Mesendoderm (in vitro differentiated cells): Measurements from ENCODE around the gene SKA2. TPM values are rescaled to one million over a fixed set of nuclear protein-coding genes. Genes with fewer than 3 reads are reported as not detected.

Source experiments
- DNase-seq: peaks from one replicate; pipeline ENCODE4 v3.0.0; 2013
- H2AK5ac ChIP-seq: 2 replicates; pipeline ENCODE4 v1.6.1; 2013; ENCODE audit warnings: low read length, inconsistent platforms
- H2BK120ac ChIP-seq: 2 replicates; pipeline ENCODE4 v1.6.1; 2013; ENCODE audit warnings: low read depth, mild to moderate bottlenecking, low read length, moderate library complexity, mixed read lengths
- H2BK15ac ChIP-seq: replicated peaks from 2 replicates; pipeline ENCODE4 v1.6.1; 2013; ENCODE audit warnings: low read depth, mild to moderate bottlenecking, moderate library complexity
- H2BK5ac ChIP-seq: 2 replicates; pipeline ENCODE4 v1.6.1; 2013; ENCODE audit warnings: low read length, inconsistent platforms
- H3K18ac ChIP-seq: 2 replicates; pipeline ENCODE4 v1.6.1; 2013; ENCODE audit warnings: mild to moderate bottlenecking, low read length, mixed read lengths
- H3K23ac ChIP-seq: one replicate; pipeline ENCODE4 v1.6.1; 2013; ENCODE audit warnings: low read length
- H3K27ac ChIP-seq: 2 replicates; pipeline ENCODE4 v1.5.1; 2013; ENCODE audit warnings: low read depth, mild to moderate bottlenecking, inconsistent platforms, low read length, moderate library complexity
- H3K27me3 ChIP-seq: 2 replicates; pipeline ENCODE4 v1.6.1; 2013; ENCODE audit warnings: low read length, control low read depth, mild to moderate bottlenecking, inconsistent platforms; ENCODE audit not compliant: insufficient read depth, poor library complexity
- H3K36me3 ChIP-seq: 2 replicates; pipeline ENCODE4 v1.6.1; 2013; ENCODE audit warnings: low read length, inconsistent platforms; ENCODE audit not compliant: control insufficient read depth, insufficient read depth
- H3K4ac ChIP-seq: one replicate; pipeline ENCODE4 v1.6.1; 2013; ENCODE audit warnings: low read depth, mild to moderate bottlenecking, low read length, moderate library complexity
- H3K4me1 ChIP-seq: 2 replicates; pipeline ENCODE4 v1.6.1; 2013; ENCODE audit warnings: low read depth, low read length, inconsistent platforms; ENCODE audit not compliant: control insufficient read depth
- H3K4me2 ChIP-seq: 2 replicates; pipeline ENCODE4 v1.6.1; 2013; ENCODE audit warnings: low read length
- H3K4me3 ChIP-seq: 2 replicates; pipeline ENCODE4 v1.5.1; 2013; ENCODE audit warnings: mild to moderate bottlenecking, low read length
- H3K56ac ChIP-seq: one replicate; pipeline ENCODE4 v1.6.1; 2013; ENCODE audit warnings: low read length
- H3K79me1 ChIP-seq: 2 replicates; pipeline ENCODE4 v1.6.1; 2013; ENCODE audit warnings: low read length, inconsistent platforms
- H3K79me2 ChIP-seq: 2 replicates; pipeline ENCODE4 v1.6.1; 2013; ENCODE audit warnings: mild to moderate bottlenecking, low read length; ENCODE audit not compliant: control insufficient read depth, insufficient read depth
- H3K9ac ChIP-seq: 2 replicates; pipeline ENCODE4 v1.6.1; 2013; ENCODE audit warnings: low read length, inconsistent platforms
- H4K5ac ChIP-seq: one replicate; pipeline ENCODE4 v1.6.1; 2013; ENCODE audit warnings: low read length
- H4K8ac ChIP-seq: one replicate; pipeline ENCODE4 v1.6.1; 2013; ENCODE audit warnings: low read depth, mild to moderate bottlenecking, control low read depth, low read length, moderate library complexity
- WGBS: extraction: QIAGEN DNeasy Blood & Tissue Kit; methylation state at CpG from one replicate; pipeline ENCODE4 v1.1.7; 2013; ENCODE audit warnings: low lambda C conversion rate, missing lambda C conversion rate; ENCODE audit not compliant: insufficient coverage; ENCODE audit errors: extremely low coverage; 5-methylcytosine and 5-hydroxymethylcytosine counted together
- polyA plus RNA-seq, 2 experiments: library from polyadenylated mRNA; stranded (reverse); fragments of 200-250 nt; gene quantifications; one replicate each; pipeline ENCODE4 v1.2.3, GENCODE V29; 2013

SKA2 gene
- polyA plus RNA-seq (2013, experiment 1 of 2), result 226 TPM
- polyA plus RNA-seq (2013, experiment 2 of 2), result 227 TPM

GRCh38 chr17:59154721-59155438 lies at the start of gene SKA2:
TSS of gene SKA2 (minus strand) at chr17:59155186. CDS start at chr17:59155163, 23 bp downstream.
- Histone ChIP-seq H2AK5ac (no peak within 1 kb of the TSS), H3K27ac (peak within 1 kb of the TSS; percentile 94), H3K36me3 (no peaks in the 10 kb centered on the region), H3K4me3 (peak within 1 kb of the TSS; percentile 92), H2BK5ac (peak within 1 kb of the TSS; percentile 60), H3K4me1 (peaks cover 2% of the 10 kb centered on the region), H4K5ac (peak within 1 kb of the TSS; percentile 84), H3K79me1 (peaks cover 10% of the 10 kb centered on the region), H2BK15ac (no peak within 1 kb of the TSS), H3K23ac (no peak within 1 kb of the TSS), H2BK120ac (peak within 1 kb of the TSS; percentile 93), H3K18ac (peak within 1 kb of the TSS; percentile 73), H4K8ac (no peak within 1 kb of the TSS), H3K27me3 (no peaks in the 10 kb centered on the region), H3K56ac (peak within 1 kb of the TSS; percentile 98), H3K4ac (peak within 1 kb of the TSS; percentile 93), H3K4me2 (peak within 1 kb of the TSS; percentile 35), H3K79me2 (peaks cover 55% of the 10 kb centered on the region), H3K9ac (peak within 1 kb of the TSS; percentile 93)
- WGBS, result no CpG with 5 or more reads among the region's 39 CpGs
- peak; percentile 100 for DNase-seq

- no peaks in the 10 kb centered on the region for H3K79me1 ChIP-seq
- H3K36me3 ChIP-seq, result no peaks in the 10 kb centered on the region
- H4K8ac ChIP-seq, result no peak overlapping the region
- no peak overlapping the region for H3K23ac ChIP-seq
- H3K27ac ChIP-seq, result no peak overlapping the region
- H2BK15ac ChIP-seq, result no peak overlapping the region
- no peak overlapping the region for H3K9ac ChIP-seq
- no peak overlapping the region for H4K5ac ChIP-seq
- H2AK5ac ChIP-seq, result no peak overlapping the region
- no CpG with 5 or more reads among the region's 1 CpG for WGBS
- H3K56ac ChIP-seq, result no peak overlapping the region
- H2BK120ac ChIP-seq, result no peak overlapping the region
- no peaks in the 10 kb centered on the region for H3K4me1 ChIP-seq
- H3K79me2 ChIP-seq, result no peaks in the 10 kb centered on the region
- H3K18ac ChIP-seq, result no peak overlapping the region
- DNase-seq, result no peak
- no peak overlapping the region for H3K4me2 ChIP-seq
- no peaks in the 10 kb centered on the region for H3K27me3 ChIP-seq
- no peak overlapping the region for H2BK5ac ChIP-seq
- H3K4ac ChIP-seq, result no peak overlapping the region
- H3K4me3 ChIP-seq, result no peak overlapping the region
These were observed 47.3 kb upstream of the SKA2 start for GRCh38 chr17:59202320-59202719.

DNA sequence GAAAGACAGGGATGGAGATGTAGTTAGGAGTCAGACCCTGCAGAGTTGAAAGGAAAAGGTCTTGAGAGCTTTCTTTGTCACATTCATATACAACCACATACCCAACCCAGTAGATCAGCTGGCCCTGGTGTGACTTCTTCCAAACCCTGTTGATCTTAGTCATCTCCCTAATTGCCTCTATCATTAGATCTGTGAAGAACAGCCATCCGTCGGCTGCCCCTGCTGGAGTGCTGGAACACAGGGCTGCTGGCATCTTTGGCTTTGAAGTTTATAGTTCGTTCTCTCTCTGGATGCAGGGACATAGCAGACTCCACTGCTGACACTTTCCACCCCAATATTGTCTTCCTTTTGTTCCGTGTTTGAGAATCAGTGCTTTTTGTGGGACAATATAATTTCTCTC lies 44.4 kb upstream of the SKA2 start:
- no peak overlapping the region for H3K56ac ChIP-seq
- DNase-seq, result no peak
- no peak overlapping the region for H3K23ac ChIP-seq
- no peak overlapping the region for H4K5ac ChIP-seq
- no peak overlapping the region for H4K8ac ChIP-seq
- H3K4me1 ChIP-seq, result no peaks in the 10 kb centered on the region
- no peaks in the 10 kb centered on the region for H3K79me2 ChIP-seq
- no peak overlapping the region for H2BK15ac ChIP-seq
- H3K4ac ChIP-seq, result no peak overlapping the region
- no peak overlapping the region for H2AK5ac ChIP-seq
- no peaks in the 10 kb centered on the region for H3K36me3 ChIP-seq
- H3K27ac ChIP-seq, result no peak overlapping the region
- WGBS, result no CpG with 5 or more reads among the region's 4 CpGs
- H3K27me3 ChIP-seq, result no peaks in the 10 kb centered on the region
- H3K79me1 ChIP-seq, result no peaks in the 10 kb centered on the region
- no peak overlapping the region for H3K18ac ChIP-seq
- H3K4me2 ChIP-seq, result no peak overlapping the region
- no peak overlapping the region for H2BK5ac ChIP-seq
- no peak overlapping the region for H2BK120ac ChIP-seq
- H3K4me3 ChIP-seq, result no peak overlapping the region
- no peak overlapping the region for H3K9ac ChIP-seq

DNA sequence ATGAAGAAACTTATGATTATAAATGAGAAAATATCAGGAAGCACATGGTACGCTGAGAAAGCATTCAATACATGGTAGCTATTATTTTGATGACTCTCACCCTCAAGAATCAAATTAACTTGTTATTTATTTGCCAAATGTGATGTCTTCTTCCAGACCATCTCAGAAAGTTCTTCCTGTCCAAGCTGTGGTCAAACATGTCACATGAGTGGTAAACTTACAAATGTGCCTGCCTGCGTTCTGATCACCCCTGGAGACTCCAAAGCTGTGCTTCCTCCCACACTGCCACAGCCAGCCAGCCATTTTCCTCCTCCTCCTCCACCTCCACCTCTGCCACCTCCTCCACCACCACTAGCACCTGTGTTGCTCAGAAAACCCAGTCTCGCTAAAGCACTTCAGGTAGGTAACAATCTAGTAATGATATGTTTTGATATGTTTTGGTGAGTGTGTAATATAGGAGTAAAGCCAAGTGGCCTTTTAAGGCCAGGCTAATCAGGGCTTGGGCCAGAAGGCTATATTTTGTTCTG lies 38.4 kb upstream of the SKA2 start:
- H3K4me1 ChIP-seq, result no peaks in the 10 kb centered on the region
- H2BK5ac ChIP-seq, result no peak overlapping the region
- no peak overlapping the region for H2BK120ac ChIP-seq
- H2BK15ac ChIP-seq, result no peak overlapping the region
- H3K27ac ChIP-seq, result no peak overlapping the region
- H3K79me2 ChIP-seq, result no peaks in the 10 kb centered on the region
- H4K8ac ChIP-seq, result no peak overlapping the region
- DNase-seq, result no peak
- no peak overlapping the region for H3K4me2 ChIP-seq
- no peak overlapping the region for H2AK5ac ChIP-seq
- no peaks in the 10 kb centered on the region for H3K27me3 ChIP-seq
- no peak overlapping the region for H3K56ac ChIP-seq
- H3K18ac ChIP-seq, result no peak overlapping the region
- H3K9ac ChIP-seq, result no peak overlapping the region
- H3K23ac ChIP-seq, result no peak overlapping the region
- no peak overlapping the region for H4K5ac ChIP-seq
- no peak overlapping the region for H3K4me3 ChIP-seq
- no CpG with 5 or more reads among the region's 3 CpGs for WGBS
- peaks cover 12% of the 10 kb centered on the region for H3K36me3 ChIP-seq
- no peak overlapping the region for H3K4ac ChIP-seq
- H3K79me1 ChIP-seq, result no peaks in the 10 kb centered on the region

DNA sequence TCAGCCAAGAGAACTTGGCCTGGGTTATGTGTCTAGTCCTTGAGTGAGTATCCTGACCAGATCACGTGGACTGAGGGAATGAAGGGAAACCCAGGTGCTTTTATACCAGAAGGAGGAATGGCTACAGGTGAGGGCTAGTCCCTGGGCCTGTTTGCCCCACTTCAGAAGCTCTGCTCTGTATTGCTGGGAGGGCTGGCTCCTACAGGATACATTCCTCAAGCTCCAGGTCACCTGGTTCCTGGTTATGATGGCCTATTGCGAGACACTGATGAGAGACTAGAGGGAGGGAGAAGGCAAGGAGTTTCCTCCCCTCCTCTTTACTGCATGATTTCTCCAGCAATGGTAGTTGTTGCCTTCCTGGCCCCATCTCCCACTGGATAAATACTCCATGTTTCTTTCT lies 35.8 kb upstream of the SKA2 start:
- Histone ChIP-seq H3K4me3 (no peak overlapping the region), H3K27me3 (no peaks in the 10 kb centered on the region), H3K27ac (no peak overlapping the region), H3K9ac (no peak overlapping the region), H2BK5ac (no peak overlapping the region), H3K36me3 (peaks cover 12% of the 10 kb centered on the region), H2BK120ac (no peak overlapping the region), H3K79me1 (no peaks in the 10 kb centered on the region), H3K79me2 (no peaks in the 10 kb centered on the region), H3K4me1 (no peaks in the 10 kb centered on the region), H2AK5ac (no peak overlapping the region), H3K56ac (no peak overlapping the region), H3K4me2 (no peak overlapping the region), H3K23ac (no peak overlapping the region), H4K5ac (no peak overlapping the region), H3K4ac (no peak overlapping the region), H4K8ac (no peak overlapping the region), H2BK15ac (no peak overlapping the region), H3K18ac (no peak overlapping the region)
- WGBS, result no CpG with 5 or more reads among the region's 2 CpGs
- DNase-seq, result no peak
